DND-41 (cell line): Measurements from ENCODE around the gene RGS3.

Experiments
- ATAC-seq: fragments of 200-7000 bp; cut with Tn5 transposase; 3 replicates; pipeline ENCODE4 v1.9.1; 2021; ENCODE audit warnings: low read depth; ENCODE audit not compliant: insufficient read depth
- DNase-seq: peaks from one replicate; pipeline ENCODE4 v3.0.0-alpha.2; 2020
- H2AFZ ChIP-seq: 2 replicates; pipeline ENCODE4 v1.6.0; 2012; ENCODE audit warnings: low read depth, low read length
- H3K27ac ChIP-seq: 2 replicates; pipeline ENCODE4 v1.5.1; 2012; ENCODE audit warnings: low read length, inconsistent platforms
- H3K27me3 ChIP-seq: fragments of 200-600 bp; sonication (generic); 2 replicates; pipeline ENCODE4 v1.6.0; 2012; ENCODE audit warnings: low read length, mild to moderate bottlenecking, inconsistent platforms; ENCODE audit not compliant: insufficient read depth, poor library complexity
- H3K36me3 ChIP-seq: 2 replicates; pipeline ENCODE4 v1.5.1; 2012; ENCODE audit warnings: low read length, inconsistent platforms; ENCODE audit not compliant: insufficient read depth
- H3K4me1 ChIP-seq: 2 replicates; pipeline ENCODE4 v1.5.1; 2012; ENCODE audit warnings: mild to moderate bottlenecking, low read length; ENCODE audit not compliant: insufficient read depth
- H3K4me2 ChIP-seq: 2 replicates; pipeline ENCODE4 v1.6.0; 2012; ENCODE audit warnings: mild to moderate bottlenecking, moderate library complexity, low read length, inconsistent platforms; ENCODE audit not compliant: insufficient read depth
- H3K4me3 ChIP-seq, 2 experiments: fragments of 200-600 bp in 1 of 2; shearing (Covaris generic) in 1 of 2; 2 replicates each; pipeline ENCODE4 v1.5.1; 2012 to 2016; ENCODE audit warnings: inconsistent platforms in 2 of 2, low read length in 2 of 2, mild to moderate bottlenecking in 2 of 2, low read depth in 1 of 2, moderate library complexity in 1 of 2
- H3K79me2 ChIP-seq: 2 replicates; pipeline ENCODE4 v1.6.0; 2012; ENCODE audit warnings: low read length, inconsistent platforms; ENCODE audit not compliant: insufficient read depth
- H3K9ac ChIP-seq: 2 replicates; pipeline ENCODE4 v1.6.0; 2012; ENCODE audit warnings: low read depth, mild to moderate bottlenecking, inconsistent platforms, low read length, moderate library complexity
- H3K9me3 ChIP-seq: 2 replicates; pipeline ENCODE4 v1.5.1; 2012; ENCODE audit warnings: low read length, moderate library complexity, mild to moderate bottlenecking, inconsistent platforms; ENCODE audit not compliant: insufficient read depth, severe bottlenecking
- H4K20me1 ChIP-seq: 2 replicates; pipeline ENCODE4 v1.6.0; 2012; ENCODE audit warnings: low read length; ENCODE audit not compliant: insufficient read depth
- CTCF ChIP-seq: IDR thresholded peaks from 2 replicates; pipeline ENCODE4 v1.5.1; 2012; ENCODE audit warnings: borderline replicate concordance, low read length, moderate library complexity, mild to moderate bottlenecking; ENCODE audit not compliant: poor library complexity, severe bottlenecking; ENCODE audit errors: extremely low read depth
- EZH2 ChIP-seq: IDR thresholded peaks from 3 replicates; pipeline ENCODE4 v1.6.1; 2012; ENCODE audit warnings: borderline replicate concordance, low read depth, mild to moderate bottlenecking, moderate library complexity, low read length, inconsistent platforms; ENCODE audit not compliant: severe bottlenecking

RGS3 gene

GRCh38 chr9:113493203-113493520 lies 29.6 kb downstream of the RGS3 start:
- Histone ChIP-seq H3K36me3 (no peaks in the 10 kb centered on the region), H3K27me3 (no peaks in the 10 kb centered on the region), H3K9me3 (no peaks in the 10 kb centered on the region), H3K4me3 (no peak overlapping the region), H3K27ac (no peak overlapping the region), H3K4me1 (no peaks in the 10 kb centered on the region; the same call in 1 of the 2 replicates), H4K20me1 (no peaks in the 10 kb centered on the region), H3K4me2 (no peak overlapping the region), H2AFZ (no peak overlapping the region), H3K79me2 (no peaks in the 10 kb centered on the region), H3K9ac (no peak overlapping the region)
- DNase-seq (no peak), ATAC-seq (no peak)
- TF ChIP-seq EZH2: no peak
- no peak for TF ChIP-seq CTCF

- Histone ChIP-seq H3K36me3 (no peaks in the 10 kb centered on the region), H3K9ac (no peak overlapping the region), H4K20me1 (no peaks in the 10 kb centered on the region), H2AFZ (no peak overlapping the region), H3K9me3 (no peaks in the 10 kb centered on the region), H3K79me2 (no peaks in the 10 kb centered on the region), H3K4me2 (no peak overlapping the region), H3K4me1 (no peaks in the 10 kb centered on the region; the same call in 1 of the 2 replicates), H3K27me3 (no peaks in the 10 kb centered on the region), H3K4me3 (no peak overlapping the region), H3K27ac (no peak overlapping the region)
- DNase-seq (no peak), ATAC-seq (no peak)
- TF ChIP-seq EZH2 (no peak), CTCF (no peak)
These were observed 32.0 kb downstream of the RGS3 start for GRCh38 chr9:113495526-113495925.

GRCh38 chr9:113497051-113497450 lies 33.5 kb downstream of the RGS3 start:
- no peaks in the 10 kb centered on the region for H3K9me3 ChIP-seq
- no peaks in the 10 kb centered on the region for H3K79me2 ChIP-seq
- H3K27ac ChIP-seq: no peak overlapping the region
- DNase-seq (no peak), ATAC-seq (no peak)
- H3K27me3 ChIP-seq: no peaks in the 10 kb centered on the region
- H4K20me1 ChIP-seq: no peaks in the 10 kb centered on the region
- no peak overlapping the region for H3K4me2 ChIP-seq
- no peak overlapping the region for H2AFZ ChIP-seq
- H3K4me3 ChIP-seq: no peak overlapping the region
- no peaks in the 10 kb centered on the region; the same call in 1 of the 2 replicates for H3K4me1 ChIP-seq
- no peak for TF ChIP-seq CTCF
- no peak for TF ChIP-seq EZH2
- H3K36me3 ChIP-seq: no peaks in the 10 kb centered on the region
- no peak overlapping the region for H3K9ac ChIP-seq
